Subcutaneous abdominal adipose tissue (tissue), 5 donors: Measurements from ENCODE around the gene MMEL1.
"Not testable (repeated sequence)": the region's sequence is repeated elsewhere in the genome, so short reads cannot be mapped to it uniquely, and the experiment has no call there.

Experiments used
- H3K27ac ChIP-seq: one replicate; pipeline ENCODE4 v1.7.0; 2013; ENCODE audit warnings: low read depth, mild to moderate bottlenecking, inconsistent platforms, low read length, moderate library complexity
- H3K27me3 ChIP-seq, 5 donors: one replicate each; pipeline ENCODE4 v1.7.0; 2013; ENCODE audit warnings: low read length in 5 of 5, inconsistent platforms in 1 of 5; ENCODE audit not compliant: control insufficient read depth in 5 of 5, insufficient read depth in 4 of 5
- H3K36me3 ChIP-seq, 5 donors: one replicate each; pipeline ENCODE4 v1.7.0; 2013; ENCODE audit warnings: low read length in 5 of 5; ENCODE audit not compliant: control insufficient read depth in 5 of 5, insufficient read depth in 5 of 5
- H3K4me1 ChIP-seq, 5 donors: one replicate each; pipeline ENCODE4 v1.7.0; 2013; ENCODE audit warnings: low read length in 5 of 5, mild to moderate bottlenecking in 3 of 5, moderate library complexity in 1 of 5; ENCODE audit not compliant: control insufficient read depth in 5 of 5, insufficient read depth in 5 of 5
- H3K4me3 ChIP-seq, 5 donors: one replicate each; pipeline ENCODE4 v1.7.0; 2013; ENCODE audit warnings: low read length in 5 of 5, low read depth in 1 of 5
- H3K9ac ChIP-seq, 5 donors: one replicate each; pipeline ENCODE4 v1.7.0; 2013; ENCODE audit warnings: low read length in 5 of 5, mild to moderate bottlenecking in 4 of 5, moderate library complexity in 3 of 5
- H3K9me3 ChIP-seq, 5 donors: one replicate each; pipeline ENCODE4 v1.7.0; 2013; ENCODE audit warnings: low read length in 5 of 5; ENCODE audit not compliant: control insufficient read depth in 5 of 5
- donor health status: healthy.
- donor health status: healthy.
- donor health status: healthy.
- donor health status: healthy.
- donor health status: healthy.

Gene MMEL1

GRCh38 chr1:2628933-2629626 lies 3.7 kb downstream of the MMEL1 start:
- no peak overlapping the region for H3K27ac ChIP-seq
- peaks cover 29 to 64% (median 54%) of the 10 kb centered on the region in 5 donors for H3K27me3 ChIP-seq
- H3K4me1 ChIP-seq: peaks cover 0 to 5% (median 0%) of the 10 kb centered on the region in 5 donors
- H3K9ac ChIP-seq: no peak overlapping the region
- H3K4me3 ChIP-seq: no peak overlapping the region
- no peaks in the 10 kb centered on the region for H3K36me3 ChIP-seq
- peaks cover 0 to 9% (median 0%) of the 10 kb centered on the region in 5 donors for H3K9me3 ChIP-seq

- Histone ChIP-seq H3K4me3 (no peak overlapping the region), H3K27me3 (peaks cover 22 to 60% (median 49%) of the 10 kb centered on the region in 5 donors), H3K9me3 (peaks cover 0 to 9% (median 0%) of the 10 kb centered on the region in 5 donors), H3K9ac (no peak overlapping the region), H3K4me1 (peaks cover 0 to 3% (median 0%) of the 10 kb centered on the region in 5 donors), H3K36me3 (no peaks in the 10 kb centered on the region), H3K27ac (no peak overlapping the region)
Observed at GRCh38 chr1:2628191-2628932, 4.5 kb downstream of the MMEL1 start.

- H3K36me3 ChIP-seq: no peaks in the 10 kb centered on the region
- H3K9me3 ChIP-seq: peaks cover 0 to 9% (median 0%) of the 10 kb centered on the region in 5 donors
- H3K27ac ChIP-seq: no peak overlapping the region
- peaks cover 0 to 3% (median 0%) of the 10 kb centered on the region in 5 donors for H3K4me1 ChIP-seq
- peaks cover 16 to 54% (median 43%) of the 10 kb centered on the region in 5 donors for H3K27me3 ChIP-seq
- H3K4me3 ChIP-seq: no peak overlapping the region
- H3K9ac ChIP-seq: no peak overlapping the region
Observed at GRCh38 chr1:2627746-2628145, 5.1 kb downstream of the MMEL1 start.

GRCh38 chr1:2625748-2626147 lies 7.1 kb downstream of the MMEL1 start:
- H3K9me3 ChIP-seq, H3K27ac ChIP-seq, H3K9ac ChIP-seq, H3K4me3 ChIP-seq, H3K4me1 ChIP-seq, H3K36me3 ChIP-seq: not testable (repeated sequence)
- peaks cover 12 to 39% (median 33%) of the 10 kb centered on the region in 5 donors for H3K27me3 ChIP-seq

- Histone ChIP-seq H3K27me3 (peaks cover 12 to 39% (median 33%) of the 10 kb centered on the region in 5 donors), H3K9me3 (peaks cover 0 to 5% (median 2%) of the 10 kb centered on the region in 5 donors), H3K4me3 (no peak overlapping the region), H3K27ac (no peak overlapping the region), H3K4me1 (peaks cover 0 to 3% (median 0%) of the 10 kb centered on the region in 5 donors), H3K9ac (no peak overlapping the region), H3K36me3 (no peaks in the 10 kb centered on the region)
Observed at GRCh38 chr1:2625311-2625710, 7.5 kb downstream of the MMEL1 start.

- Histone ChIP-seq H3K36me3 (no peaks in the 10 kb centered on the region), H3K27ac (no peak overlapping the region), H3K4me3 (no peak overlapping the region), H3K9ac (no peak overlapping the region), H3K9me3 (peaks cover 0 to 2% (median 0%) of the 10 kb centered on the region in 5 donors), H3K4me1 (peaks cover 0 to 3% (median 0%) of the 10 kb centered on the region in 5 donors), H3K27me3 (peaks cover 10 to 34% (median 29%) of the 10 kb centered on the region in 5 donors)
Observed at GRCh38 chr1:2624735-2625300, 8.0 kb downstream of the MMEL1 start.

GRCh38 chr1:2623571-2624337 lies 9.1 kb downstream of the MMEL1 start:
- Histone ChIP-seq H3K36me3 (no peaks in the 10 kb centered on the region), H3K4me3 (no peak overlapping the region), H3K27me3 (peaks cover 7 to 26% (median 21%) of the 10 kb centered on the region in 5 donors), H3K9ac (no peak overlapping the region), H3K4me1 (peaks cover 0 to 3% (median 0%) of the 10 kb centered on the region in 5 donors), H3K27ac (no peak overlapping the region), H3K9me3 (peaks cover 0 to 2% (median 0%) of the 10 kb centered on the region in 5 donors)

- Histone ChIP-seq H3K9me3 (peaks cover 6 to 37% (median 18%) of the 10 kb centered on the region in 5 donors), H3K9ac (no peak overlapping the region), H3K27me3 (peaks cover 0 to 6% (median 5%) of the 10 kb centered on the region in 5 donors), H3K4me3 (no peak overlapping the region), H3K27ac (no peak overlapping the region), H3K36me3 (no peaks in the 10 kb centered on the region), H3K4me1 (peaks cover 0 to 8% (median 0%) of the 10 kb centered on the region in 5 donors)
Observed at GRCh38 chr1:2617971-2618470, 14.8 kb downstream of the MMEL1 start.

- no peak overlapping the region for H3K9ac ChIP-seq
- no peaks in the 10 kb centered on the region for H3K36me3 ChIP-seq
- H3K9me3 ChIP-seq: peaks cover 4 to 35% (median 18%) of the 10 kb centered on the region in 5 donors
- H3K27me3 ChIP-seq: peaks cover 10 to 27% (median 15%) of the 10 kb centered on the region in 5 donors
- H3K4me3 ChIP-seq: no peak overlapping the region
- no peak overlapping the region for H3K27ac ChIP-seq
- H3K4me1 ChIP-seq: peaks cover 0 to 21% (median 3%) of the 10 kb centered on the region in 5 donors
Observed at GRCh38 chr1:2614145-2614544, 18.7 kb downstream of the MMEL1 start.
